HG02763 (cell line): ENCODE data around the gene ATP8A2.
"Not testable (repeated sequence)": the region's sequence is repeated elsewhere in the genome, so short reads cannot be mapped to it uniquely, and the experiment has no call there.

ENCODE experiments used
- ATAC-seq: cut with Tn5 transposase; IDR thresholded peaks from one replicate; pipeline ENCODE4 v1.9.1; 2021; ENCODE audit warnings: mild to moderate bottlenecking, moderate library complexity; ENCODE audit not compliant: unreplicated experiment

The ATP8A2 gene

GRCh38 chr13:25529425-25529824, 157.7 kb downstream of the ATP8A2 start:
- no peak for ATAC-seq

DNA sequence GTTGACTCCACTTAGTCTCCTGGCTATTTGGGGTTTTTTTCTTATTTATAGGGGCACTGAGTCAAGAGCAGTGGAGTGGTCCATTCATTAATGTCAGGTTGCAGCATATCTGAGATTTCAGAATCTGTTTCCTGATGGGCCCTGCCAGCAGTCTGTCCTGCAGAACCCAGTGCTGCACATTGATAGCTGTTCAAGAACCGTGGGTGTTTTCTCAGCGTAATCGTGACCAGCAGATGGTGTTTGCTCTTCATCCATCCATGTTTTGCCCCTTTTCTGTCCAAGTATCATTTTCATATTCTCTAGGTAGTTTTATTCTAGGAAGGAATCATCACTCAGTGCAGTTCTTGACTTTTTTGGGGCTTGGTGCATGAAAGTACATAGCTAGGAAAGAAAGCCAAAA, 166.5 kb downstream of the ATP8A2 start:
- ATAC-seq: no peak

DNA sequence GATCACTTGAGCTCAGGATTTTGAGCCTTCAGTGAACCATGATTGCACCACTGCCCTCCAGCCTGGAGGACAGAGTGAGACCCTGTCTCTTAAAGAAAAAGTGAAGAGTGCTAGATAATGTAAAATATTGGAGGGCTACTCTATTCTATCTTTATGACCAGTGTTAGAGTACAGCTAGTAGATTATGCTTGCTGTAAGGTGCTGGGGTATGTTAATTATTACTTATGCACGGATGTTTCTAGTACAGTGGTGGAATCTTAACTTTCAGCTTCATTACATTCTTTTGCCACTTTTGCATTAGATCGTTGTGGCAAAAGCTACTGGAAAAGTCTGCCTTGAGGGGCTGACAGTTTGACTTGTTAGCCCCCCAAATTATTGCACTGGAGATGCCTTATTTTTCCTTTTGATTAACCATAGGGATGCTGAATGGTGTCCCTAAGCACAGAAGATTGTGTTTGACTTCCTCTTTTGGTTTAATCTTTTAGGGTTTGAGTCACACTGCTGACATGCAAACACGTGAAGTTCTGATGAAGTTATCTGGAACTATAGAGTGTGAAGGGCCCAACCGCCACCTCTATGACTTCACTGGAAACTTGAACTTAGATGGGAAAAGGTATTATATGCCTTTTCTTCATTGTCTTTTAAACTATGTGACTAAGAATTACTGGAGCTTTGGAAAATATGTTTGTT, 169.8 kb downstream of the ATP8A2 start:
- ATAC-seq: no peak

DNA sequence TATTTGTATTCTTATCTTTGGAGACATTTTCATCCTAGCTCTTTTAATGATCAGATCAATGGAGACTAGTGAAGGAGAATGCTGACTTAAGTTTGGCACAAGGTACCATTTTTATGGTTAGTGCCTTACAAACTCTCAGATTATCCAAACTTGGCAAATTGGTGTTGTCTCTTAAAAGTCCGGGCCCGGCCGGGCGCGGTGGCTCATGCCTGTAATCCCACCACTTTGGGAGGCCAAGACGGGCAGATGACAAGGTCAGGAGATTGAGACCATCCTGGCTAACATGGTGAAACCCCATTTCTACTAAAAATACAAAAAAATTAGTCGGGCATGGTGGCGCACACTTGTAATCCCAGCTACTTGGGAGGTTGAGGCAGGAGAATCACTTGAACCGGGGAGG, 177.2 kb downstream of the ATP8A2 start:
- not testable (repeated sequence) for ATAC-seq

DNA sequence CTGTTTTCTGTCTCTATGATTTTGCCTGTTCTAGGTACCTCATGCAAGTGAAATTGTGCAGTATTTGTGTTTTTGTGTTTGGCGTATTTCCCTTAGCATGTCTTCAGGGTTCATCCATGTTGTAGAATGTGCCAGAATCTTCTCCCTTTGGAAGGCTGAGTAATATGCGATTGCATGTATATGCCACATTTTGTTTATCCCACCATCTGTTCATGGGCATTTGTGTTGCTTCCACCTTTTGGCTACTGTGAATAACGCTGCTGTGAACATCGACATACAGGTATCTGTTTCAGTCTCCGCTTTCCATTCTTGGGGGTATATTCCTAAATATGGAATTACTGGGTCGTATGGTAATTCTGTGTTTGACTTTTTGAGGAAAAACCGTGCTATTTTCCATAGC, 190.0 kb downstream of the ATP8A2 start:
- ATAC-seq: no peak

DNA sequence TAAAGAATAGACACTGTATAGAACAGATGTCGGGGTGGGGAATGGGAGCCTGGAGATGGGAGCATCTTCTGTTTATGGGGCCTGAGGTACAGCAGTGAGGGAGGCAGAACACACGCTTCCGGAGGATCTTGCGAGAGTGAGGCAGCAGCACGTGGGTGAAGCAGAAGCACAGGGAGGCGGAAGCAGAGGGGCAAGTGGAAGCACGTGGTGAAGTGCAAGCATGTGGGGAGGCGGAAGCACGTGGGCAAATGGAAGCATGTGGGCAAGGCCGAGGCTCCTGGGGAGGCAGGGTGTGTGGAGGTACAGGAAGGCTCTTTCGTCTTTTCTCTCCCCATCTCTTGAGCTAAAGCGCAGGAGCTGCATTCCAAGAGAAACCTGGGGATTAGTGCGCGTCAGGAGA, 198.4 kb downstream of the ATP8A2 start:
- no peak for ATAC-seq

- no peak for ATAC-seq
Measured at GRCh38 chr13:25571237-25571636, 199.5 kb downstream of the ATP8A2 start.

- ATAC-seq: not testable (repeated sequence)
Measured at GRCh38 chr13:25572171-25572570, 200.4 kb downstream of the ATP8A2 start.

GRCh38 chr13:25574437-25575411, 202.9 kb downstream of the ATP8A2 start:
- ATAC-seq: peak; percentile 66

DNA sequence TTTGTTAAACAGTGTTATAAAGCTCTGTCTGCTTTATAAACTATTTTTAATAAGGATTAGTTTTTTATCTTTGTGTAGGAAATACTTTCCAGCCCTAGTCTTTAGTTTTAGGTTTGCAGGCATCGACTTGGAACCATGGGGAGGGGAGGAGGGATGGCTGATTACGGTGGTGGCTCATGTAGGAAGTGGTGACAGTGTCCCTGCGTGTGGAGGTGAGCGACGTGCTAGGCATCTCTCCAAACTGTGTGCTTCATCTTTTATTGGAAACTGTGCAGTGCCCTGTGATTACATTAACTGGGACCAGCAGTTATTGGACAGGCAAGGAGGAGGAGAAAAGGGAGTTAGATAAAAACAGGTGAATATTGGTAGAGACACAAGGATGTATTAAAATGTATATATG, 203.8 kb downstream of the ATP8A2 start:
- ATAC-seq: no peak

DNA sequence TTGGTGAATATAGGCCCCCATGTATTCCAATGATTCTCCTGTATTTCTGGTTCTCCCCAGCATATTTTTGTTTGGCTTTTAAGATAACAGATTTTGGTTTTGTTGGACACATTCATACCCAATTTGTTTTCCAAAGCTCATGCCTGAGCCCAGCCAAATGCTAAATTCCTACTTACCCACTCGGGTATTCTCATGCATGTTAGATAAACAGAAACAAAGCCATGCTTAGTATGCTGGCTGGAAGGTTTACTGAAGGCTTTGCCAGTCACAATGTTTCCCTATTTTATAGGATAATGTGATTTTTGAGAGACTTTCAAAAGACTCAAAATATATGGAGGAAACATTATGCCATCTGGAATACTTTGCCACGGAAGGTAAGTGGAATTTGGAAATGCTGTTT, 206.8 kb downstream of the ATP8A2 start:
- no peak for ATAC-seq

DNA sequence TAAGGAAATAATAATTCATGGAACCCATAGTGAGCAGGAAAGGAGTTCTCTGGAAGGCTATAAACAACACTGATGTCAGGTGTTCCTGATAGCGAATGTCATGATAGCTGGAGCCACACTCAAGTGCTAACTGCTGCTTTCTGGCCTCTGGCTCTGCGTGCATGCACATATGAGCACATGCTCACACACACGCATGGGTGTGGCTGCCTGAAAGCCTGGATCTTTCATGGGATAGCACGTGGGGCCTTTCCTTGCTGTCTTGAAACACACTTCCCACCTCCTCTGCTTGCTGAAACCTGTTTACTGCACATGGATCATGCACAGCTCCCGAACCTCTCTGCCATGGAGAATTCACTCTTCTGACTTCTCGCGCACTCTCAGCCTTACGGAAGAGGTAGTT, 207.4 kb downstream of the ATP8A2 start:
- no peak for ATAC-seq

DNA sequence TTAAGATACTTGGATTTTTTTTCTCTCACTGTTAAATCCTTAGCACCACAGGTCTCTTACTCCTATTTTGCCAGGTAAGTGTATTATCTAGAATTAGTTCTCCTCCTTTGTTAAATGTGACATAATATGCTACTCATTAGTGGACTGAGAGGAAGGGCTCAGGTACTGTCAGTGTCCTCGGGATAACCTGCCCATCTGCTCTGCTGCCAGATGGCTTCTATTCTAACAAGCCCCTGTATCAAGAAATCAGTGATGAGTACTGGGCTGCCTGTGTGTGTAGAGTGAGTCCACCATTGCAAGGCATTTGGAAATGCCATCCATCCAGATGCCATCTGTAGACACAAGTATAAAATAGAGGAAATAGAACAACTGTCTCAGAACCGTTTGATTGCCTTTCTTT, 209.6 kb downstream of the ATP8A2 start:
- ATAC-seq: no peak

DNA sequence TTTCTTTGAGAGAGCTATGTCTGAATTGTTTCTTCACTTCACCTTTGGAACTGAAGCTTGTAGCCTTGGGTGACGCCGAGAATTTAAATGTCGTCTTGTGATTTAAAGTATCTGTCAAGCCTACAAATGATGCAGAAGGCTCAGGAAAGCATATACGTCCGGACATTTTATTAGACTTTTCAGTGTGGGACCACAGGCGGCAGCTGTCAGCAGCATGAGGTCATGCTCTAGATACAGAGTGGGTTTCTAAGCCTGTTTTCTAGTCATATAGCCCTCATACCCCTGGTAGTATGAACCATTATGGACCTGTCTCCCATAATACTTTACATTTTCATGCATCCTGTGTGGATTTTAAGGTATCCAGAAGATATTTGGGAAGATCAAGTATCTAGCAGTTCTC, 212.3 kb downstream of the ATP8A2 start:
- no peak for ATAC-seq

GRCh38 chr13:25585000-25585399, 213.2 kb downstream of the ATP8A2 start:
- no peak for ATAC-seq

GRCh38 chr13:25587326-25587980, 215.7 kb downstream of the ATP8A2 start:
- ATAC-seq: no peak

DNA sequence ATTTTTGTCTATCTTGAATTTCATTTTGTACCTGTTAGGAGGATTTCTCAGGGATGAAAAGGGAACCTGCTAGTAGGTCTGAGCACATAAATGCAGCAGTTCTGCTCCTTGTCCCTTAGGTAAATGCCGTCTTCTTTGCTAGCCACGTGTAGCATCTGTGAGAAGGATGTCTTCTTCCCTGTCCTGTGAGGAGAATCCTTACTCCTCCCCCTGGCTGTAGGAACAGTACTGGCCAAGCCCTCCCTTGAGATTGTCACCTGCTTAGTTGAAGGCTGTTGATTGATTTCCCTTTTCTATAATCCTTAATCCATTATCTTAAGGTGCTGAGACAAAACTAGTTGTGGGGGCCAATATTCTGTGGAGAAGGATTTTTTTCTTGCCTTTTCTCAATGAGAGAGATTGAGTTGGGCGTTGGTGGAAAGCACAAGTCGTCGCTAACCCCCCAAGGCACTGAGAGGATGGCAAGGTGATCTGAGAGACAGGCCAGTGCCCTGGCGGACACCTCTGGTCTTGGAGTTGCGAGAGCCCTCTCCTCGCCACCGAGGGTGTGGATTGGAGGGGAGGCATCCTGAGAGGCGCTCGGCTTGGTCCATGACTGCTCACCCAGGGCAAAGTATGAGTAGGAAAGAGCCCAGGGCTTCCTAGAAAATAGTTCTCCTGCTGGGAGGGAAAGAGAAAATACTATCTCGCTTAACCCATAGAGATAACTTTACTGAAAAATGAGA, 216.7 kb downstream of the ATP8A2 start:
- ATAC-seq: no peak

DNA sequence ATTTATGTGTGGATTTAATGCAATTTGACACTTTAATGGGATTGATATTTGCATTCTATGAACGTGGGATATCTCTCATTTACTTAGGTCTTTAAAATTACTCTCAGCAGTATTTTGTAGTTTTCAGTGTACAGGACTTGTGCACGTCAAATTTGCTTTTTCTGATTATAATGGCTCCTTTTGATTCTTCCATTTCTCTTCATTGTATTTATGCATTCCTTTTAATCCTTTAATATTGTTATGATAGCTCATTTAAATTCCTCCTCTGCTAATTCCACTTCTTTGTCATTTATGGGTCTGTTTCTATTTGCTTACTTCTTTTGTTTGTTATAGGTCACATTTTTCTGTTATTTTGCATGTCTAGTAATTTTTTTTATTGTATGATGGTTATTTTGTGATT, 226.6 kb downstream of the ATP8A2 start:
- ATAC-seq: no peak

DNA sequence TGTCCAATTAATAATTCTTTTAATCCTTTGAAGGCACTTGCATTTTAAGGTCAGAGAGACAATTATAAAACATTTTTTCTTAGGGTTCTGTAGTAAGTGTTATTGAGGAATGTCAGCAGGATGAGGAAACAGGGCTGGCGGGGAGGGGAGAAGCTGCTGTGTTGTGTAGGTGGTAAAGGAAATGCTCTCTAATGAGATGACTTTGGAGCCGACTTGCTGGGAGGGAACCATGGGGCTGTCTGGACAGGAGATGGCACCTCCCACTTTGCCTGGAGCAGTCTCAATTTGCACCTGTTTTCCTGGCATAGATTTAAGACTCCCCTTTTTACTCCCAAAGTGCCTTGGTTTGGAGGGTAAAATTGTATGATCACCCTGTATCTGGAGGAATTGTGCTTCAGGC, 230.4 kb downstream of the ATP8A2 start:
- ATAC-seq: no peak

- ATAC-seq: no peak
Measured at GRCh38 chr13:25604106-25604505, 232.3 kb downstream of the ATP8A2 start.

DNA sequence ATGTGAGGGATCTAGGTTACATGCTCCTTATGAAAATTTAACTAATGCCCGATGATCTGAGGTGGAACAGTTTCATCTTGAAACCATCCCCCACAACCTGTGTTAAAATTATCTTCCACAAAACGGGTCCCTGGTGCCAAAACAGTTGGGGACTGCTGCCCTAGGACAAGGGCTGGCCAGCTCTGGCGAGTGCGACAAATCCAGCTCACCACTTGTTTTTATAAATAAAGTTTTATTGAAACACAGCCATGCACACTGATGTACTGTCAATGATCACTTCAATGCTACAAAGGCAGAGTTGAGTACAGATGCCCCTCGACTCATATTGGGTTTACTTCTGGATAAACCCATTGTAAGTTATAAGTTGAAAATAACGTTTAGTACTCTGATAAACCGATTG, 235.3 kb downstream of the ATP8A2 start:
- ATAC-seq: no peak
